Measurements from ENCODE around the gene BBS9.
"Not testable (repeated sequence)": the region's sequence is repeated elsewhere in the genome, so short reads cannot be mapped to it uniquely, and the experiment has no call there.

The BBS9 gene

GRCh38 chr7:33128990-33129805 is at the start of gene BBS9:
Gene BBS9 (plus strand): TSS chr7:33129564. CDS start chr7:33146253, 16,689 bp downstream.
- DNase-seq: peak; percentile 91 to 96

DNA sequence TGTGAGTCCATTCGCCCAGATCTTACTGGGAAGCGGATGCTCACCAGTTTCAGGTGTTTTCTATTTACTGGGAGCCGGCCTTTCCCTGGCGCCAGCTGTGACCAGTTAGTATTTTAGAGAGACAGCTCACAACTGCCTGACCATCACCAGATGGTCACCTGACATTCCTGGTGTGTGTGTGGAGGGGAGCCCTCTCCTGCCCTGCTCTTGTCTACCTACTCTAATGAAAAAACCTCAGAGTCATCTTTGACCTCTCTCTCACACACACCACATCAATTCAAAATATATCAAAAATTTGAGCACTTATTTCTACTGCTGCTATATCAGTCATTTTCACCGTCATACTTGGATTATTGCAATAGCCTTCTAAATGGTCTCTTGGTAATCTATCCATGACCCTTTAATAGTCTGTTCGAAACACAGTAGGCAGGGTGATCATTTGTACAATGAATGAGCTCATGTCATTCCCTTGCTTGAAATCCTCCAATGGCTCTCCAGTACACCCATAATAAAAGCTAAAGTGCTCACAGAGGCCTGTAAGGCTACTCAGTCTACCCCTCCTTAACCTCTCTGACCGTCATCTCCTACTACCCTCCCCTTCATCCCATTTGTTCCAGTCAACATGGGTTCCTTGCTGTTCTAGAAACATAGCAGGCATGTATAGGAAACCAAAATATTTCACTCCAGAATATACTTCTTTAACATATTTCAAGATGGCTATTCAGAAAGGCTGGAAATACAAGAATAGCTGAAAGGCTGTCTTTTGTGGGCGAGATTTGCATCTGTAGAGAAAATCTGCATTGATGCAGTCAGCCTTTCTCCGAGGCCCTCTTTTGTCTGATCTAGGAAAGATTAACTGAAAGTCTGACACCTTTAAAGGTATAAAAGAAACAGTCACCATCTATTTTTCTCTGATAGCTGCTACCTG is 49.3 kb upstream of the BBS9 start:
- no peak for DNase-seq

- DNase-seq: no peak
These were observed 42.0 kb upstream of the BBS9 start for GRCh38 chr7:33087356-33087755.

- no peak for DNase-seq
These were observed 41.5 kb upstream of the BBS9 start for GRCh38 chr7:33087858-33088257.

DNA sequence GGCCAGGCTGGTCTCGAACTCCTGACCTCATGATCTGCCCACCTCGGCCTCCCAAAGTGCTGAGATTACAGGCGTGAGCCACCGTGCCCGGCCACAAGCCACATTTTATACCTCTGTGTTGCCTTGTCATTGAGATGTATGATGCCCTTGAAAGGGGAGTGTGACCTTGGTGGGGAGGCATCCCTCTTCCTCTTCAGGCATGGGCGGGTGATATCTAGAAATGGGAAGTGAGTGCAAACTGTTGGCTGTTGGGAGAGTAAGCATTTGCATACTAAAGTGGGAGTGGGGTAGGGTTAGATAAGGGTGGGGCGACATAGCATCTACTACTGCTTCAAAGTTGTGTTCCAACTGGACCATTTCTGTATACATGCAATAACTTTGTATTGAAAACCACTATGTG is 40.2 kb upstream of the BBS9 start:
- DNase-seq: no peak

GRCh38 chr7:33091111-33091531 is 38.2 kb upstream of the BBS9 start:
- no peak for DNase-seq

GRCh38 chr7:33091641-33092191 is 37.6 kb upstream of the BBS9 start:
- no peak for DNase-seq

DNA sequence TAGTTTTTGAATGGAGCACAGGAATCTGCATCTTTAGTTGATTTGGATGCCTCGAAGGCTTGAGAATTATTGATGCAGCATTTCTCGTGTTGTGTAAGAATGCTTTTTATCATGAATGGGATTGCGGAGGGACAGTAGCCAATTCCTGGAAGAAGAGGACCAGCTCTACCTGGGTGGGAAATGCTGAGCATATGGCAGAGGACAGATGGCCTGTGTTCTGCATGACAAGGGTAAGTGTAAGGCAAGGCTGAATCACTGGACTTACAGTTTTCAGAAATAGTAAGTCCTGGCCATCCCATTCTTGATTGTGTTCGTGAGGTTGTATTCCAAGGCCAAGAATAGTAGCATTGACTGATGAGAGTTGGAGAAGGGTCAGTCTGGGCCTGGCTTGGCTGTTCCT is 36.1 kb upstream of the BBS9 start:
- no peak for DNase-seq

- not testable (repeated sequence) for DNase-seq
These were observed 34.6 kb upstream of the BBS9 start for GRCh38 chr7:33094745-33095275.

DNA sequence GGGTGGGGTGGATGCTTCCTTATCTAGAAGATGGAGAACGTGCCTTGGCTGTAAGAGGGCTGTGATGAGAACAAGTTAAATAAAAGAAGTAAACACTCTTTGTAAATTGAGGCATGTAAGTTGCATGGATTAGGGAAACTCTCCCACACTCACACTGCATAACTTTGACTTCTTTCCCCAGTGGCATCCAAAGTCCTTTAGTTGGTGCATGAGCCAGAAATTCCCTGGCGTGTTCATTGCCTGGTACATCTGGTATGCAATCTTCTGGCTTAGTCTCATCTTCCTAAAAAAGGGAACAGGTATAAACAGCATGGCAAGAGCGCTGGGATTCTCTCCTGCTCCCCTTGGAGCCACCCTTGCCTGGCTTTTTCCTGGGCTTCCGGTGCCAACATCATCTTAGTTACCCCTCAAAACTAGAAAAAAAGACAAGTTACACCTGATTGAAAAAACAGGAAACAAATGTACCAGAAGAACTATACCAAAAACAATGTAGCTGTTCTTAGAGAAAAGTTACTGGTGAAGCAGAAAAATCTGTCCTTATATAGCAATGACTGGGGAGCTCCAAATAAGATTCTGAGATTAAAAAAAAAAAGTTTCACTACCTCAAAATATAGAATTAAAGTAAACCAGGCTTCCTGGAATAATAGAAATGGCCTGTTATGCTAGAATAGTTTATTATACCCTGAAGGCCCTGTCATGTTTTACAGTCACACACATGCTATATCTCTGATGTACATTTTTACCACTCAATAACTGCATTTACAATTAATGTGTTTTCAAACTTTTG is 30.0 kb upstream of the BBS9 start:
- no peak for DNase-seq

GRCh38 chr7:33100770-33101169 is 28.6 kb upstream of the BBS9 start:
- DNase-seq: no peak

GRCh38 chr7:33101906-33102305 is 27.5 kb upstream of the BBS9 start:
- no peak for DNase-seq

DNA sequence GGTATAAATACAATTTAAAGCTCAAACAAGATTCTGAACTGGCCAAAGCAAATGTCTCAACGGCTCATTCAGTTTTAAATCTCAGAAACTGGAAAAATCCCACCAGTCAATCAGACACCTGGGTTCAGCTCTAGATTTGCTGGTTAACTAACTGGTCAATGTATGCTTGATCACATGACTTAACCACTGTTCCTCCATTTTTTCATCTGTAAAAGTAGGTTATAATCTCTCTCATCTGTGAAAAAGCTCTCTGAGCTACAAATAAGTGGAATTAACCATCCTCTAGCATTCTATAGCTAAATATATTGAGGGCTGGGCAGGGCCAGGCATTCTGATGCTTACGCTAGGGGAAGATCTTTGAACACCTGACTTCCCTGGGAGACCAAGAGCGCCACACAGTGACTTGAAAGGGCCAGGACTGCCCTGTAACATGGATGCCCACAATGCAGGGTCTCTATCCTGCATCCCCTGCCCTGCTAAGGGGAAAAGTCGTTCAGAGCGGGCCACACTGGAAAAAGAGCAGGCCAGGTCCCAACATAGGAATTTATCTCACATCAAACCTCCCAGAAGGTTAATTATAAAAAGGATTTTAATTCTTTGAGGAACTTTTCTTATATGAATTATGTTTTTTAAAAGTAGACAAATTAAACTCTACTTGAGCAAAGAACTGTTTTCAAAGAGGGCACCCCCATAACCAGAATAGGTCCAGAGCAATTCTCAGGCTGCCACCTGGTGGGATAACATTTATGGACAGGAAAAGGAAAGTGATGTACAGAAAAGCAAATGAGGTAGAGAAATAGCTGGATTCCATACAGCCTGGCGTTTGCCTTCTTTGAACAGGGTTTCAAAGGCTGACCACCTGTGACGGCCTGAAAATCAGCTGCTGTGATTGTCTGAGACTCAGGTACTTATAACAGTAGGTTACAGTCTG is 22.0 kb upstream of the BBS9 start:
- peak in 1 of 2 donors; percentile 43 for DNase-seq

DNA sequence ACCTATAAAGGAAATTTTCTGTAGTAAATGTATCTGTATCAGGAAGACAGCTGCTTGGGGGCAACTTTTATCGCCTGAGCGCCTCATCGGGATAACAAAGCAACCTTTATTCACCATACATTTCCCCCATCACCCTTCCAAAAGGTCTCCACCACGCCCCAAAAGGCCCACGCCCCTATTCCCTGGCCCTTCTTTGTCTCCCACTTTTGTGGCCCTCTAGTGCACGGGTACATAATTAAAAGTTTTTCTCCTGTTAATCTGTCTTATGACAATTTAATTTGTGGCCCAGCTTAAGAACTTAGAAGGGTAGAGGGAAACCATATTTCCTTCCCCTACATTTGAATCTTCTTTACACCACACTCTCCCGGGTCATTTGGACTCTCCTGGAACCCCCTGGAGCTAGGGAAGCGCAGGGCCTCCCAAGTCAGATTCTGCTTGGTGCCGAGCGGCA is 20.8 kb upstream of the BBS9 start:
- no peak for DNase-seq

DNA sequence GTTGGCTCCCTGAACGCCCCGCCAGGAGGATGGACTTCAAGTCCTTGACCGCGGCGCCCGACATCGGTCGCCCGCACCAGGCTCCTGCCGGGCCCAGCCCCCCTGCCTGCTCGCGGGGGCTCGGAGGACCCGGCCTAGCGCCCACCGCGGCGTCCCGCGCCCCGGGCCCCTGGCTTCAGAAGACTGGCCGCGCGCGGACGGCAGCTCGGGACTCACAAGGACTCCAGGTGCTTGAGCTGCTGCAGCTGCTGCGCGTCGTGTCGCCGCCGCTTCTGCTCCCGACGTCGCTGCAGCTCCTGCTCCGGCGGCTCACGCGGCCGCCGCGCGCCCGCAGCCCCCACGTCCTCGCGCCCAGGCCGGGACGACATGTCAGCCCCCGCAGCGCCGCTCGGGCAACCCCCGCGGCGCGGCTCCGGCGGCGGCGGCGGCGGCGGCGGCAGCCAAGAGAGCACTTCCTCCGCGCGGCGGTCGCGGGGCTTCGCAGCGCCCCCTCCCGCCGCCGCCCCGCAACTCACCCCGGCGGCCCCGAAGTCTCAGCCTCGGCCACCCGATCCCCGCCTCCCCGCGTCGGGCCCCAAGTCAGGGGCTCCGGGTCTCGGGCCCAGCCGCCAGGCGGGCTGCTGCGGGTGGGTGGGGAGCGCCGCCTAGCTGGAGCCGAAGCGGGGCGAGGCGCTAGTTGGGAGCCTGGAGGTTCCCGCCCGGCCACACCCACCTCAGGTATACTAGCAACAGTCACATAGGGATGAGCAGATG is 20.2 kb upstream of the BBS9 start, which contains the start of gene RP9:
RP9 (minus strand) TSS at position 400 of the 753 bp plus-strand sequence; CDS start at position 368, 32 bp downstream.
- DNase-seq: peak; percentile 42 to 76

DNA sequence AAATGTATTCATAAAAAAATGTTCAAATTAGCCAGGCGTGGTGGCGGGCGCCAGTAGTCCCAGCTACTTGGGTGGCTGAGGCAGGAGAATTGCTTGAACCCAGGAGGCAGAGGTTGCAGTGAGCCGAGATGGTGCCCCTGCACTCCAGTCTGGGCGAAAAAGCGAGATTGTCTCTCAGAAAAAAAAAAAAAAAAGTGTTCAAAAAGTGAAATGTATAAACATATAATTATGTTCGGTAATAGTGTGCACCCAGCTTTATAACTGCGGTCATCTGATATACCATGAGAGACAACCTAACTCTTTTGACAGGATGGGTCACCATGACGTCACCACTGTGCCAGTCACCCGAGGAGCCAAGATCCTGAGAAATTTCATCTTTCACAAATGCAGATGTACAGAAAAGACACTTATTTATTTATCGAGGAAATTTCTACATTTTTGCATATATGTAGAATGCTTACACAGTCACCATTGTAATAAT is 19.6 kb upstream of the BBS9 start:
- DNase-seq: no peak

- DNase-seq: no peak
These were observed 17.8 kb upstream of the BBS9 start for GRCh38 chr7:33111614-33112013.

GRCh38 chr7:33114976-33115375 is 14.4 kb upstream of the BBS9 start:
- no peak for DNase-seq

- DNase-seq: no peak
These were observed 11.0 kb upstream of the BBS9 start for GRCh38 chr7:33118383-33118782.

GRCh38 chr7:33127085-33127484 is 2.3 kb upstream of the BBS9 start:
- DNase-seq: no peak
